SK-N-DZ (cell line): ENCODE results near the gene PARD3B.

Source experiments
- small RNA-seq, 2 experiments: library from RNA; depleted of rRNA; stranded (forward); fragments of <200 nt; gene quantifications; one replicate each; pipeline ENCODE3, GENCODE V24; 2014

Gene PARD3B

Small RNA genes lying within 50 kb of the gene (small RNA-seq; reads per million reads assigned to genes)
- 0 reads per million in 2 experiments for gene AC008171.1
